Stimulated activated CD4-positive, alpha-beta T cell treated with anti-CD3 and anti-CD28 coated beads, Interleukin-4, amount 100 ng/mL, for 24 hours (primary cell): ENCODE measurements around the gene CYTH1.

Source experiments
- DNase-seq: peaks from one replicate; pipeline ENCODE4 v3.0.0-alpha.2; 2020

Gene CYTH1

GRCh38 chr17:78803186-78803845 lies 21.2 kb upstream of the CYTH1 start:
- DNase-seq = no peak

- DNase-seq = no peak
Measured at GRCh38 chr17:78802459-78802858, 20.4 kb upstream of the CYTH1 start.

DNA sequence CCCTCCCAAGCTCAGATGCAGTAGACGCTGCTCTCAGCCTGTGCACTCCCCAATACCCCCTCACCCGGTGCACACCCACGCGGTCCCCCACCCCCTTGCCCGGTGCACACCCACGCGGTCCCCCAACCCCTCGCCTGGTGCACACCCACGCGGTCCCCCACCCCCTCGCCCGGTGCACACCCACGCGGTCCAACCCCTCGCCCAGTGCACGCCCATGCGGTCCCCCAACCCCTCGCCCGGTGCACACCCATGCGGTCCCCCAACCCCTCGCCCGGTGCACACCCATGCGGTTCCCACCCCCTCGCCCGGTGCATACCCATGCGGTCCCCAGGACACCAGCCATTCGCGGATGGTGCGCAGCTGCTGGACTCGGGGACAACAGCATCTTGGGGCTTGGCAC lies 19.9 kb upstream of the CYTH1 start:
- no peak for DNase-seq

DNA sequence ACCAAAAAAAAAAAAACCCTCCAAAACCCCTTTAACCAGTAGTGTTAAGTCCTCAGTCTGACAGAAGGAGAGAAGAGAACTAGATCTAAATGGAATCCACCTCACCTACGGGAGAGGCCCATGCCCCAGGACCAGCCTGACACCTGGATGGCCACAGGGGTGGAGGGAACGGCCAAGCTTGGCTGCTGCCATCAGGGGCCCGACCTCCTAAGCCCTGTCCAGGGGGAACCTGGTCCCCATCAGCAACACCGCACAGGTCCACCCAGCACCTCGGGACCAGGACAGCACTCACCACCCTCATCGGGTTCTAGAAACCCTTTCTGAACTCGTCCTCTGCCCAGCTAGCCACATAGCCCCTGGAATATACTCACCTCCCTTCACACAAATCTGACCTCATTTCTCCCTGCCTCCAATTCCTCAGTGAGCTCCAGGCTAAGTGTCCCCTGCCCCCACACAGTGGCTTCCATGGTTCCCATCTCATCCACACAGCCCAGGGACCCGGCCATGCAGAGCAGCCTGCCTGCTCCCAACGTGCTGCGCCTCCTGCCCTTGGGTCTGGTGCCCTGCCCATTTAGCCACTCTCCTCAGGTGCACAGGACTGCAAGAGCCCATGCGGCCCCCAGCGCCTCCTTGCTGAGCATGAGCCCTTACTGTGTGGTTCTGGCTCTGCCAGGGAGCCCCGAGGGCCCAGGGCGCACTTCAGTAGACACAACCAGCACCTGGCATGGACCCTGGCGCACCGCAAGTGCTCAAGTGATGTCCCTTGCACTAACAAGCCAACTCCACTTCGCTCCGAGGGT lies 18.3 kb upstream of the CYTH1 start:
- no peak for DNase-seq

DNA sequence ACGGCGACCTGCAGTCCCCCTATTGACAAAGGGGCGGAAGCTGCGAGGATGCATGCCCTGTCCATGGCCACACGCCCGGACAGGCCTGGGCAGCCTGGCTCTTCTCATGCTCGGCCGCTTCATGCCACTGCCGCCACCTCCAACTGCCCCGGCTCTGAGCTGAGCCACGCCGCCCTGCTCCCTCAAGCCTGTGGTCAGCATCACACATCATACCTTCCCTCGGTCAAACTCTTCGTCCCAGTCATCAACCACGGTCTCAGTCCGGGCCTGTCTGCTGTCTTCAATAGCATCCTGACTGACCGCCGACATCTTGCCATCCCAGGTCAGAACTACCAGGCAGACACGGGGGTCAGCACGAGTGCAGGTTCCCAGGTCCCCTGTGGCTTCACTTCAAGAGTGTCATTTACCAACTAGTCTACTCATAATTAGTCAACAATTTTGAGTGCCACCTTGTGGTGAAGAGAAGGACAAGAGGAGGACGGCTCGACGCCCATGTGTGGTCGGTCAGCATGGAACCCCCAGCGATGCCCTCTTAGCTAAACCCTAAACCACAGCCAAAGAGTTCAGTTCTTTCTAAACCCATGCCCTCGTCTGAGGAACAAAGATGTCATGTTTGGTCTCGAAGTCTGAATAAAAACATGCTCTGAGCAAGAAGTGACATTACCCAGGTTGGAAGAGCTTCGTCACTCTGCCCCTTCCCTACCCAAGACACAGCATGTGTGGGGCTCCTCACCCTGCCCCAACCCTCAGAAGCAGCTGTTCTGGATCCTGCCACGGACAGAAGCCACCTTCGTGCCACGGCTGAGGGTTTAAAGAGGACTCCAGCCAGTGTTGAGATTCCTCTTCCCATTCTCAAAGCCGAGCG lies 16.9 kb upstream of the CYTH1 start:
- no peak for DNase-seq

GRCh38 chr17:78797691-78798585 lies 15.9 kb upstream of the CYTH1 start:
- no peak for DNase-seq

DNA sequence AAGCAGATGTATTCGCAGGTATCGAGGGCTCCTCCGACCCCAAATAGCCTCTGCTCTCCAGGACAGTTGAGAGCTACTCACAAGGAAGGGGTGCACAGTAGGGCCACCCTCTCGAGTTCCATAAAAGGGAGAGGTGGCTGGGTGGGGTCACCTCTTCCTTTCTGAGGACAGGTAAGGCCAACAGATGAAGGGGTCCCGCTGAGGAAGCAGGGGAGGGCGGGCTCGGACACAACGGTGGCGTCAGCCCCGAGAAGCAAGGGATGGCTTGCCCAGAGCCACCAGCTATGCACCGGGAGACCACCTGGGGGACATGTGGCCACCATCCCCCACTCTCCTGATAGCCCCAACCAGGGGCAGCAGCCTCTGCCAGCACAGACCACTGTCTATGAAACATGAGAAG lies 15.1 kb upstream of the CYTH1 start:
- DNase-seq = no peak

DNA sequence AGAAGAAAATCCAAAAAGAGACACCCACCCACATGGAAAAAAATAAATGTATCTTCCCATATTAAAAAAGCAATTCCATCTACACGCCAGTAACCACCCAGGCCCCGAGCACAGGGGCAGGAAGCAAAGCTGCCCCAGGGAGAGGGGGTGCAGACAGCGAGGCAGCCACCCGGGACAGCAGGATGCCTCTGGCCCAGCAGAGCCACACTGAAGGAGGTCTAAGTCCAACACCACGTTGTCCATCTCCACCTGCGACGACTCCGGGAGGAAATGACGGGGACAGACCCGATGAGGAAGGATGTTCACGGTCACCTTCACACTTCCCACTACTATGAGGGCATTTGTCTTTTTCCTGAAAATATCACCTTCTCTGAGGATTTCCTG lies 14.4 kb upstream of the CYTH1 start:
- DNase-seq = no peak

GRCh38 chr17:78795861-78796516 lies 13.9 kb upstream of the CYTH1 start:
- DNase-seq = no peak

- DNase-seq = no peak
Measured at GRCh38 chr17:78794864-78795640, 13.0 kb upstream of the CYTH1 start.

- no peak for DNase-seq
Measured at GRCh38 chr17:78794399-78794798, 12.3 kb upstream of the CYTH1 start.

GRCh38 chr17:78793968-78794367 lies 11.9 kb upstream of the CYTH1 start:
- DNase-seq = no peak

DNA sequence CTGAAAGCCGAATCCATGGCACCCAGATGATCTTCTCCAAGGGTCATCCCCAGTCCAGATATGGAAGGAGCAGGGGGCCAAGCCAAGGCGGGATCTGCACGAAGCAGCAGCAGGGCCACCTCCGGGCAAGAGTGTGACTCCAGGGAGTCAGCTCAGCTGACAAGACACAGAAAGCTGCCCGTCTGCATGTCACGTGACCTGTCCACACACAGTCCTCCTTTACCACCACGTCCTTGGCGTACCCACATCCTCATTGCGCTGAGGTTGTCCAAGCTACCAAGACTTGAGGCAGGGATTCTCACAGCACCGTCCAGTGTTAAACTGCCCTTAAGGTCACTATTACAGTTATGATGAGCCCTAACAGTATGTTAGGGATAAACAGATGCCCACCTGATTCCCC lies 11.3 kb upstream of the CYTH1 start:
- DNase-seq = no peak

DNA sequence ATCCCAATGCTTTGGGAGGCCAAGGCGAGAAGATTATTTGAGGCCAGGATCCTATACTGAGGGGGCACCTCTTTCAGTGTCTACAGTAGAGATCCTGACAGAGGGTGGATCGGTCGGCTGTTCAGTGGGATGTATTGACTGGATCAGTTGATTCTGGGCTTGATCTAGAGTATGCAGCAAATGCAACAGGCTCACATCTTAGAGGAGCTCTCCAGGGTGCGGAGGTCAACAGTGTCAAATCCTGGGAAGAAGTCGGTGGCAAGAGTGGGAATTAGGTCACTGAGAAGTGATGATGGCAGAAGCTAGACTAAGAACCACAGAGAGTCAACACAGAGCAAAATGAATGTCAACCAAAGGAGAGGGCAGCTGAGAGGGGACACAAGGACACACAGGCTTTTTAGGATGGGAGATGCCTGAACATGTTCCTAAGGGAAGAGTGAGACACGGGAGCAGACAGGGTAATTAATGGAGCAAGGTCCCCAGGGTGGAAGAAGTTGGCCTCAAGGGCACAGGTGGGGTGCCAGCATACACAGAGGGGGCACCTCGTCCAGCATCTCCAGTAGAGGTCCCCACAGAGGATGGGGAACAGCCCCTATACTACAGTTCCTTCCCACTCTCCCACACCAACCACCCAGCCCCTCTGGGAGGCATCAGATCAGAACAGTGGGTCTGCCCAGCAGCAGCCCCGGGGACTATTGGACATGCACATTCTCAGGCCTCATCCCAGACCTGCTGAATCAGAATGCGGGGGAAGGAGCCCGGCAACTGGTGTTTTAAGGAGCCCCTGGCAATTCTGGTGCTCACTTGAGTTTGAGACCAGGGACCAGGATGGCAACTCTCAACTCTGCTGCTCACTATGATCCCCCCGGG lies 10.0 kb upstream of the CYTH1 start:
- DNase-seq = no peak

DNA sequence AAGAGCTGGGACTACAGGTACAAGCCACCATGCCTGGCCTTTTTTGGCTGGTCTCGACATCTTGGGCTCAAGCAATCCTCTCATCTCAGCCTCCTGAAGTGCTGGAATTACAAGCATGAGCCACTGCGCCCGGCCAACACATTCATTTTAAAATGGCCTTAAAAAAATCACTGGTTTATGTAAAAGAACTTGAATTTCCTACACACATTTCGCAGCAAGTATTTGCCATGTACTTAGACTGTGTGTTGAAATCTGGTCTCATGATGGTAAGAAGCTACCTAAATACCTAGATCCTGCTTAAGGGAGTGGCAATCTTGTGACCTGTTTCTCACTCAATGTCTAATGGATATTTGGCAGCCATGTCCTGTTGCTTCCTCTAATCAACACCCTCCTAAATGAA lies 8.5 kb upstream of the CYTH1 start:
- no peak for DNase-seq

DNA sequence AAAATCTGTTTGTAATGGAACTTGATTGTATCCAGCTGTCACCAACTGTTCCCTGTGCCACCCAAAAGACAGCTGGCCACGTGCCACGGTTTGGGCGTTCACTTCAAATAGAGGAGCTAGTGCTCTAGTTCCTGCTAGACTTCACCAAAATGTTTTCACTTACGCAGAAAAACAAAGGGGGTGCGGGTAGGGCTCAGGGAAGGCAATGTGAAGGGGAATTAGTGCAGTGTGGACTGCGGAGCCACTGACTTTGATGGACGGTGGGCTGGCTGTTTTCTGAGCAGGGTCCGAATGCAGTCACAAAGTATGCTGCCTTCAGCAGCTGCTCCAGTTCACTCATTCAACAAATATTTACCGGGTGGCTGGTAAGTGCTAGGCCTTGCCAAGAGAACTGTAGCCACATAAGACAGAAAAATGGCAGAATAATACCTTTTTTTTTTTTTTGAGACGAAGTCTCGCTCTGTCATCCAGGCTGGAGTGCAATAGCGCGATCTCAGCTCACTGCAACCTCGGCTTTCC lies 7.6 kb upstream of the CYTH1 start:
- no peak for DNase-seq

DNA sequence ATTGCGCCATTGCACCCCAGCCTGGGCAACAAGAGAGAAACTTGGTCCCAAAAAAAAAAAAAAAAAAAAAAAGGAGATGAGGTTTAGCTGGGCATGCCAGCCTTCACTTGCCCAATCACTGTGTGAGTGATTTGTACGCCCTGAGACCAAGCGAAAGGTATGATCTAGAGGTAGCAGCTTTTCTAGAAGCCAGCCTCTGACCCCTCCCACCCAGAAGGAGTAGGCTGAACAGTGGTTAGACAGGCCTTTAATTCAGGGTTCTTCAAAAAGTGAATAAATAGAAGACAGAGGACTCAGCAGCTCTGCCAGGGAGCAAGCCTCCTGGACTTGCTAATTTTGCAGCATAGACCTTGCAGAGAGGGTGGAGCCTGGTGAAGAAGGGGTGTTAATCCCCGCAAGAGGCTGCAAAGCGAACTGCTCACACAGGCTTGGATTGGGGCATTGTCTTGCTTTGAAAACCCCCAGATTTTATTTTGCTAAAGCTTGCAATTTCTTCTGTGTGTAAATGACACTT lies 7.1 kb upstream of the CYTH1 start:
- no peak for DNase-seq

DNA sequence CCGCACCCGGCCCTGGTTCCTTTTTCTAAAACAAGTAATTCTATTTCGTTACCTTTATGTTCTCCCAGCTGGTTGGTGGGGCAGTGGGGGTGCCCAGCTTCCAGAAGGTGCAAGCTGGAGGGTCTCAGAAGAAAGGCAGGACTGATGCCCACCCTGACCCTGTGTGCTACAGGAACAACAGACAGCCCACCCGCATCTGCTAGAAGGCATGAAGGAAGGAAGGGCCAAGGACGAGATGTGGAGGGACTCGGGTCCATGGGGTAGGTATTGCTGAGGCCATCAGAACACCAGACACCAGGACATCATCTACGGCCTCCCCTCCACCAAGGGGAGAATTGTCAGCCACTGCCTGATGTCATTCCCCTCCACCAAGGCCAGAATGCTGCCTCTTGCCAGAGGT lies 6.4 kb upstream of the CYTH1 start:
- DNase-seq = no peak

- DNase-seq = no peak
Measured at GRCh38 chr17:78787444-78787843, 5.4 kb upstream of the CYTH1 start.

GRCh38 chr17:78785663-78786057 lies 3.6 kb upstream of the CYTH1 start:
- no peak for DNase-seq
